HTERT RPE-1 (cell line): ENCODE measurements around the gene AKAIN1.

Experiments used
- in situ Hi-C: fragments of 300-500 bp; cut with MboI; formaldehyde crosslinking; loops from 4 replicates; pipeline ENCODE4 v1.14.3; 2020; ENCODE audit warnings: low sequenced_read_pairs

Gene AKAIN1

DNA sequence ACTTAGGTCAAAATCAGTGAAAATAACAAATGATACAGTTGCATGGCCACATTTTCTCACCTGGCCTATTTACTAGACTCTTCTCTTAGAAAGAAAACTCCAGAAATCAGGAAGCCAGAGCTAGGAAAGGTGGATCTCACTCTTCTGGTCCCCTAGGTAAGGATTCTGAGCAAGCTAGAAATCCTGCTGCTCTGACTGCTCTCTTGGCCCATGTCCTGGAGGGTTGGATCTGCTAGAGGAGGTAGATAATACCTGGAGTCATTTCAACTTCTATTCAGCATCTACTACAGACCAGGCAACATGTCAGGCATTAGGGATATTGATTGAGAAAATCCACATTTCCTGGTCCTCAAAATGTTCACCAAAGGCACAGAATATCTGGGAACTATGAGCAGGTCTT lies 34.9 kb downstream of the AKAIN1 start:
- in situ Hi-C loops = no loop called here

DNA sequence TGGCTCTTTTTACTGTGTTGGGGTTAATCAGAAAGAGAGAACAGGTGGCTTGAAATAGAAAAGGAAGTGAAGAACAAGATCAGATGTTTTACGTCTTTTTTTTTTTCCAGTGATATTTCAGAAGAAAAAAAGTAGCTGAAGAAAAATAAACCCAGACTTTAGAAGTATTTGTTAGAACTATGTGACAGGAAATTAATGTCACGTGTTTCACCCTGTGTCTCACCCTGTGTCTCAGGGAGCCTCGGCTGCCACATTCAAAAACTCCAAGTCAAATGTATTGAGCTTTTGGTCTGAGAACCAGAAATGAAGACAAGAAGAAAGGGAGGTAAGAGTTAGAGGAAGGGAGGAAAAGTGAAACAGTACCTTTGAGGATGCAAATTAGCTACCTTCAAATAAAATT lies 38.0 kb downstream of the AKAIN1 start:
- in situ Hi-C loops = no loop called here

DNA sequence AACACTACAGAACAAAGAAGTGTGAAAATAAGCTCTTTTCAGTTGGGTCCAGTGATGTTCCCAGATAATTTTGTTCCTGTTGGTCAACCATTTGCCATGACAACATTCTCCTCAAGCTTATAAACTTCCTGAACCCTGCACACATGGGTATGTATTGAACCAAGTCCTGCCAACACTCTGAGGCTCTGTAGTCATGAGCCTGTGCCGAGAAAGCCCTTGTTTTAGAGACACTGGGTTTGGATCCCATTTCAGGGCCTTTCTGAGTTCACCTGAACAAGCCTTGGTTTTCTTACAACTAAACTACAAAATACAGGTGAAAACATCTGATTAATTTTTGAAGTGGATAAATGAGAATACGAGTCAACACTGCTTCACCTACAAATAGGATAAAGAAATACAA lies 38.5 kb downstream of the AKAIN1 start:
- in situ Hi-C loops = no loop called here

DNA sequence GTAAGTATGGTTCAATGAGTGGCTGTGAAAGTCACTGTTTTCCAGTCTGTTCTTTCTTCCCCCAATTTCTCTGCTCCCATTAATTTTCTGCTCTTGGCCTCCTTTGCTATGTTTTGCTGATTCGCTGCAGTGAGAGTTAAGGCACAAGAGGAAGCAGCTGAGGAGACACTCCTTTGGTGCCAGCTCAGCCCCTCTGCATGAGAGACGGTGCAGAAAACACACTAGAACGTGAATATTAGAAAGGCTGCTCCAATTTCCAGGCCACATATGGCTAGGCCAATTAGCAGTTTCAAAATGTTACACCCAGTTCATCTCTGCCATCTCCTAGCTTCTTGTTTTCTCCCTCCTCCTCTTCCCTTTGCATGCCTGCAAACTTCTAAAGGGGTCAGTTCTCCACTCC lies 38.9 kb downstream of the AKAIN1 start:
- in situ Hi-C loops = no loop called here

DNA sequence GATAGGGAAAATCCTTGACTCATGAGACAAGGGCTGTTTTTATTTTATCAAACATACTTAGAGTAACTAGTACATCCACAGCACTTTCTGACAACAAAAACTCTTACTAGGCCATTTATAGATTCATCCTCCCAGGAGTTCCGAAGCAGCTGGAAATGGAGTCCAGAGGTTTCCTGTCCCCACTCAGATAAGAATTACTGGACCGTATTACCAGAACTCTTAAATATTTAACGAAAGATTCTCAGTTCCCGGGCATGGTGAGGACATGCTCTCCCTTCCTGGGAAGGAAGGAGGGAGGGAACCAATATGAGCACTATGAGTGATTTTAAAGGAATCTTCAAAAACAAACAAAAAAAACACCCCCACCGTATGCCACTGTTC lies 41.2 kb downstream of the AKAIN1 start:
- in situ Hi-C loops = no loop called here

DNA sequence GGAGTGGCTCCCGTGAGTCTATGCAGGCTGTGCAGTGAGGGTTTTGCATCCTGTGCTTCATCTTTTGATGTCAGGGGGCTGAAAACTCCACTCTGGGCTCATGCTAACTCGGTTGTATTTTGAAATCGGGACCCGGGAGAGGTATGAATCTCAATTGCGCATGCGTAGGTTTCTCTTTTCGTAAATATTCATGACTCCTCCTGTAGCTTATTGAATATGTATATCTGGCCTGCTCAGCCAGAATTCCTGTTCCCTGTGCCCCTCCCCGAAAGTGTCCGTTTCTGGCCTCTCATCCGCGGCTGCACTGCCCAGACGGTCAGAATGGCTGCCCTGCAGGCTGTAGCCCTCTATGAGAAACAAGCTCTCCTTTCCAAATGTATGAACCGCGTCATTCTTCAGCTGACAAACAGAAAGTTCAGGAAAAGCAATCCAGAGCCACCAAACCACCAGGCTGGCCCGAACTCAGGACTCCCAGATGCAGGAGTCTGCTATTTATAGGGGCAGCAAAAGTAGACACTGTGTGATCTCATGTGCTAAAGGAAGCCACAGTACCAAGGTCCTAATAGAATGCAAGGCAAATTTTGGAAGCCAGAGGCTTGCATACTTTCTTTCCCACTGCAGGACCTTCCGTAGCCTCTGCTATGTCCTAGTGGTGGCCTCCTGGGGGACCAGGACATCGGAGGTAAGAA lies 41.7 kb downstream of the AKAIN1 start:
- in situ Hi-C loops = no loop called here

DNA sequence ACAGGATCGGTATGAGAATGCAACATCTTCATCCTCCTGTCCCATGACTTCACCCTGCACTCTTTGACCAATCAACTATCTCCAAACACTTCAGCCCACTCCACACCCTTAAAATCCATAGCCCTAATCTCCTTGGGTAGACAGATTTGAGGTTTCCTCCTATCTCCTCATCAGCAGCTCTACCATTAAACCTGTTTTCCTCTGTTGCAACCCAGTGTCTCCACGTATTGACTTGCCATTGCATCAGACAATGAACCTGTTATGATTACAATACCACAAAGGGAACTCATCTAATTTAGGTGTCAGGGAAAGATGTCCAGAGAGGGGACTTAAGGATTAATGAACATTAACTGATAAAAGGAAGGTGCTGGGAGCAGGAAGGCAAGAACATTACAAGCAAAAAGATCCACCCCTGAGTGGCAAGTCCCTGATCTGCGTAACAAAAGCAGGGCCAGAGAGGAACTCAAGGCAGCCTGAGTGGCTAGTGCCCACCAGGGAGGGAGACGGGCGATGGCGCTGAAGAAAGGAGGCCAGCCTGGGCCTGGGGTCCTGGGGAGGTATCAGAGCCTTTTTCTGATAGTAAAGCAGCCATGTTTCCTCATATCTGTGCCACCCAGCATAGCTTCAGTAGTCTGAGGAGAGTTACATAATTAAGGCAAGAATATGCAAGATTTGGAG lies 44.6 kb downstream of the AKAIN1 start:
- in situ Hi-C loops = no loop called here

DNA sequence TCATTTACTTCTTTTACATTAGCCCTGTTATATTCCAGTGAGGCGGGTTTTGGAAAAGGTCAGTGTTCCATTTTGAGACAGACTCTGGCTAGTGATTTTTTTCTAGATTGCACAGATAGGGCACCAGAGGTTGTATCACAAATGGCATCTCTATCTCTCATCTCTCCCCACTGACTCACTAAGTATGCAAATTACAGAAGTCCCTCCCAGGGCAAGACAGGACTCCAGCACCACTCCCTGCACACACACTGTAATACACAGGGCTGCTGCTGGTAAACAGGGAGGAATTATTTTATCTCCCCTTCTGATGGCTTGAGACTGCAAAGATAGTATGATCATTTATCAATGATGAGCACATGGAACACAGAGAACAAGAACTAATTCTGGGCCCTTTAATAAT lies 46.2 kb downstream of the AKAIN1 start:
- in situ Hi-C loops = no loop called here

DNA sequence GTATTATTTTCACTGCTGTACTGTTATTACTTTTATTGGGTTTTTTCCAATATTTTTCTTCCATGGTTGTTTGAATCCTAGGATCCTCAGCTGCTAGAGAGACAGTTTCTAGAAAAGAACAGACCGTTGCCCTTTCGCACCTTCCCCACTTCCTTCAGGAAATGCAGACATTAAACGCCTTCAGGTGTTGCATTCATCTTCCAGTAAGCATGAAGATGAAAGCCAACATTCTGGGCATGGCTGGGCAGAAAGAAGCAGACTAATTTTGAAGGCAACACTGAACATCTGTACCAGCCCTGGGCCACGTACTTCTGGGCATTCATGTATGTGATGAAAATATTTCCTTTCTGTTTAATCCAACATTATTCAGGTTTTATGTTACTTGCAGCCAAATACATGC lies 51.0 kb downstream of the AKAIN1 start:
- in situ Hi-C loops = no loop called here

DNA sequence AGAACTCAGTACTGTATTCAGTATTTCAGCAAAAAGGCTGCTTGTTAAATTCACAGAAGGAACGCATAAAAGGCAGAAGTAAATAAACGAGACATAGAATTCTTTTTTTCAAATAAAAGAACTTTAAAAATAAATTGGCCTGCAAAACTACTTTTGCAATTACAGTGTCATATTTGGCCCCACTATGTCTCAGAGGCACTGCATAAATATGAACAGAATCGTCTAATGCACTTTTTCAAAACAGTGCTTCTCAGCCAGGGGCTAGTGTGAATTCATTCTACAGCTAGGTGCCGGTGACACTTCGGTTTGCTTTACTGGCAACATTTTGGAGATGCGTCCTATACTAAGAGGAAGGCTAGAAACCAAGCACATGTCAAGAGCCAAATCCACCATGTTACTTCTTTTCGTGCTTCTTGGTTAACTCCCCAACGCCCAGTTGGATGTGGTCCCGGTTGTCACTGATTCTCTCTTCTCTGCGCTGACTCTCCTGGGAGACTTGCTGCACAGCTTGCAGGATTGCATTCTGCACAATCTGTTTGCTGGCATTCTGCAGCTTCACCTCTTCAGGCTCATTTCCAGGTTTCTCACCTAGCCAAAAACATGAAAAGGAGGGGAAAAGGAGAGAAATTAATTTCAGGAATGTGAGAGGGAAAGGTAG lies 51.8 kb downstream of the AKAIN1 start:
- in situ Hi-C loops = no loop called here

DNA sequence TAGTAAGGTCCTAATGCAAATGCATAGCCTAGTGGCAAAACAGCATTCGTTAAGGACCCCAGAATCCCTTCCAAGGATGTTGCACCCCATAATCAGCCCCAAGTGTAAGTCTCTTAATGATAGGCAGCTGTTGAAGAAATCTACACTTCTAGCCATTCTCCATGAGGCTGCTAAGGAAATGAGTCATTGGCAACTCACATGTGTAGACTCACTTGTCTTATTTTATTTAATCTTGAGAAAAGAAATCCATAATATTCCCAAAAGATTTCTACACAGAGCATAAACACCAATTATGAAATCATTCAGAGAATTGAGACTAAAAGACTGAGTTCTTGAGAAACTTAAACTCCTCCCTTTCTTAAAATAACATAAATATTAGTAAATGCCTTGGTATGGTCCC lies 52.4 kb downstream of the AKAIN1 start:
- in situ Hi-C loops = no loop called here

DNA sequence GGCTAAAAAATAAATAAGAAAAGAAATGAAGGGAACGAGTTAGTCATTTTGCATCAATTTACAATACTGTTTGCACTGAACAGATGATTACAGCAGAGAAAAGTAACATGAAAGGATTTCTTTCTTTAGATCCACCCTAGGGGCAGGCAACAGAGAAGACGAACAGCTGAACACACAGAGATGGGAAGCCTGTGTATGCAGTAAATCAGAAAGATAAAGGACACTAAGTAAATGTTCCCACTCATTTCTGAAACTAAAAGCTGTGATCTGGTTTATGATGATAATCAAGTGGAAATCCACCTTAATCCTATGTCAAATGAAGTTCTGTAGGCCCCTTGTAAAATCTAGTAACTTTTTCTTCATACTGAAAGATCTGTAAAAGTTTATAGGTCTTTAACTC lies 54.2 kb downstream of the AKAIN1 start:
- in situ Hi-C loops = no loop called here

DNA sequence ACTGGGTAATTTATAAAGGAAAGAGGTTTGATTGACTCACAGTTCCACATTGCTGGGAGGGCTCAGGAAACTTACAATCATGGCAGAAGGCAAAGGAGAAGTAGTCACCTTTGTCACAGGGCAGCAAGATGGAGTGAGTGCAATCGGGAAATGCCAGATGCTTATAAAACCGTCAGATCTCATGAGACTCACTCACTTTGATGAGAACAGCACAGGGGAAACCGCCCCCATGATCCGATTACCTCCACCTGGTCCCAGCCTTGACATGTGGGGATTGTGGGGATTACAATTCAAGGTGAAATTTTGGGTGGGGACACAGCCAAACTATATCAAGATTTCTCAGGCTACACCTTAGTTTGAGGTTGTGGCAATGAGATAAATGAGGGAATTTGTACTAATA lies 54.9 kb downstream of the AKAIN1 start:
- in situ Hi-C loops = no loop called here

DNA sequence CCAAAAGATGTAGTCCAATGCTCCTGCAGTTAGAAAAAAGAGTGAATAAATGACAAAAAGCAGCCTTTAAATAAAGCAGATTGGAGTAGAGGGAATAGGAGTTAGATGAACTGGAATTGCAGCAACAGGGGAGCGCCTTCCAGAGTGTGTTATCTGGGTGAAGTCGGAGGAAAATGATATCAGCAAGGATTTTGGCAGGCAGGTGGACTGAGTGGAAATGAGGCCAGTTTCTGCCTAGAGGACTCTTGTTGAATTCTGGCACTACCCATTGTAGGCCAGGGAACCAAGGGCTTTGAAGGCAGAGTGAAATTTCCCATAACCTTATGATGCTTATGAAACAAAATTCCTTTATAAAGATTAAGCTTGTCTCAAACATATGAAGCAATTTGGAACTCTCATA lies 59.8 kb downstream of the AKAIN1 start:
- in situ Hi-C loops = no loop called here

DNA sequence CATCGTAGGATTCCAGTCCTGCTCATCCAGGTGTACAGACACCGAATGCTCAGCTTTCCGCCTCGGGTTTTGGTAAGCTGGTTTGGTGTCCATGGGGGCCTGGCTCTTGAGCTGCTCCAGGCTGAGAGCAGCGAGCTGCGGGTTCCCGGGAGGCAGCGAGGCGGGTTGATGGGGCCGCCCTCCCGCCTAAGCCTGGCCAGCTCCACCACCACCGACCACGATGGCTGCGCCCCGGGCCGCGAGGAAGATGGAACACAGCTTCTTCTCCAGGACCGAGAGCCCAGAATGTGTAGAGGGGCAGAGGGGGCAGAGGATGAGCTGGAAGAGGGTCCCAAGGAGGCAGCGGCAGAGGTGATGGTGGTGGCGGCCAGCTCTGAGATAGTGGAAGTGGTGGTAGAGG lies 64.1 kb downstream of the AKAIN1 start:
- in situ Hi-C loops = no loop called here

DNA sequence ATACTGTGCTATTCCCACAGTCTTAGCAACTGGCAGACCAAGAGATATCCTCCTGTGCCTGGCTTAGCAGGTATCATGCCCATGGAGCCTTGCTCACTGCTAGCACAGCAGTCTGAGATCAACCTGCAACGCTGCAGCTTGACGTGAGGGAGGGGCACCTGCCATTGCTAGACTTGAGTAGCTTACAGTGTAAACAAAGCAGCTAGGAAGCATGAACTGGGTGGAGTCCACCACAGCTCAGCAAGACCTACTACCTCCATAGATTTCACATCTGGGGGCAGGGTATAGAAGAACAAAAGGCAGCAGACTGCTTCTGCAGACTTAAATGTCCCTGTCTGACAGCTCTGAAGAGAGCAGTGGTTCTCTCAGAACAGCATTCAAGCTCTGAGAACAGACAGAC lies 74.8 kb downstream of the AKAIN1 start:
- in situ Hi-C loops = no loop called here

DNA sequence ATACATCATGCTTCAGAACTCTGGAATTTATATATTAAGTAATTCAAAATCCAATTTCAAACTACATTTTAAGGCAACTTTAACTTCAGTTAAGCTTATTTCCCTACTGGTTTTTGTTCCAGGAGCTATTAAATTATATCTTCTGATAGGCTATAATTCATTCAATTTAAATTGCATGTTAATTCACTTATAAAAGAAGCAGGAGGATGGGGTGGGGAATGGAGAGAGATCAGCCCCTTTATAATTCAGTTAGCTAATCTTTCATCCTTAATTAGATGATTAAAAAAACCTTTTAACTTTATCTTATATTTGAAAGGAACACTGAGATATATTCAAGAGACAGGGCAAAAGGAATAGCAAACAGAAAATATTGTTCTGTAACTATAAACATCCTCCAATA lies 86.8 kb downstream of the AKAIN1 start:
- in situ Hi-C loops = no loop called here

DNA sequence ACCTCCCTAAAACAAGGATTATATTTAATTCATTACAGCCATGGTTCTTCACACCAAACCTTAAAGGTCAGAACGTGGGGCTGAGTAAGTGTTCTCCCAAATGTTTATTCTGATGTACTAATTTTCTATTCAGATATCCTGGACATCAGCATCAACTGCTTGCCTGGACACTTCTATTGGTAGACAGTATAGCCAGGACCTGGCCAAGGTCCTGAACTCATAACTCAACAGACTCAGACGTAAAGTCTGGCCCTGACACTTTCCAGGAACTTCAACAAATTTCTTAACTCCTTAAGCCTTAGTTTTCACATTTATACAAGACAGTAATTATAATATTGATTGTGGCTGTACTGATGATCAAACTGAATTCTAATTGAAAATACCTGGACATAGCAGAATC lies 89.1 kb downstream of the AKAIN1 start:
- in situ Hi-C loops = no loop called here

DNA sequence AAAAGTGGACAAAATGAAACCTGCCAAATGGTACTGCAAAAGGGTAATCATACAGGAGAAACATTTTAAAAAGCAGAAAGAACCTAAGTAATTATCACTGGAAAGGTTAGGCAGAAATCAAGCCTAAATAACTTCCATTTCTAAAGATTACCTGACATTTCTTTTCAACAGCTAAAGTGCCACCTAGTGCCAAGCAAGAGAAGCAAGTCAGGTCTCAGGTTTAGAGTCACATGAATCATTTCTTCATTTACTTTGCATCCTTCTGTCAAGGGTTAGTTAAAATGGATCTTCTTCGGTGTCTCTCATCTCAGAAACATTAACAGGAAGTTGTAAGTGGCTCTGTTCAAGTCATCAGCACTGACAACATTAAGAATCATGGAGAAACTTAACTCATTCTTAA lies 90.3 kb downstream of the AKAIN1 start:
- in situ Hi-C loops = no loop called here

DNA sequence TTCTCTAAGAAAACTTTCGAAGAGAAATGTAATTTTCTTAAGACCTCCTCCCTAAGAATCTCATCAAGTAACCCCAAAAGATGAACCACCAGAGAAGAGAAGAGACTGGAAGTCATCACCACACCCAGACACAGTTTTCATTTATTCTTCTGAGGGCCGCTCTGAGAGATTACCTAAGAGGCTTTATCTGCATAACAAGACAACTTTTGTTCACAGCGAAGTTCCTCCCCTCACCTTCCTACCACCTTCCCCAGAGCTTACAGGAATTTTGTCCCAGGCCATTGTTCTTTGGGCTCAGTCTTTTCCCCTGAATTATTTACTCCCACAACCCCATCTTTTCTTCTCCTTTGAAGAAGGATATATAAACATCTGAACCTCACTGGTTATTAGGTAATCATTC lies 92.8 kb downstream of the AKAIN1 start:
- in situ Hi-C loops = no loop called here

DNA sequence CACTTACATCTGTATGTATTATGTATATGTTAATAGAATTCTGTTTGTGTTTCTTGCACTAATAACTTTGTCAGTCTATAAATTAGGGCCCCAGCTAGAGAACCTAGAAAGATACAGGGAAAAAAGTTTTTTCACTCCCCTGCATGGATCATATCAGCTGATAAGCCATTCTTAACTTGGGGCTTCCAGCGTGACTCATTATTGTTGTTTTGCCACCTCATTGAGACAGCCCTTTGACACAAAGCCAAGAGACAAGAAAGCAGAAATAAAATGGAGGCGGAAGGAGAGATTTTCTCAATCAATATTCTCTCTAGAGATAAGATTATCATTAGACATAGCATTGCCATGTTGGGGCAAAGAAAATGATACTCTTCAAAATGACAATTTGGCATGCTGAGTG lies 93.4 kb downstream of the AKAIN1 start:
- in situ Hi-C loops = no loop called here

DNA sequence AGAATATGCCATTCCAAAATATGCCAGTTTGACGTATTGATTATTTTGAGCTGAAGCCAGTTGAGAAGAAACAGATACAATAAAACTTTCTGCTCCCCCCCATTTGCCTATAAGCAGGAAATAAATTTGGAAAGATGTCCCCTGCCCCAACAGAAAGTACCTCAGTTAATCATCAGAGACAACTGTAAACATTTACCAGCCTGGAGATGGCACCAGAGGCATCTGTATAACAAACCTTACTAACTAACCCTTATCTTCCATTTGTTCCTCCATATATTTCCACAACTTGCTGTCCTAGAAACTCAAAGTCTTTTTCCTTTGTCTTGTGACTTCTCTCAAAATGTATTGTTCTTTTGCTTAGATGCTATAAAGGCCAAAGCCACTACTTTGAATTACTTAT lies 93.8 kb downstream of the AKAIN1 start:
- in situ Hi-C loops = no loop called here
